K562 (cell line): Measurements from ENCODE around the gene PTPN9. TPM values are rescaled to one million over a fixed set of nuclear protein-coding genes. Genes with fewer than 3 reads are reported as not detected.

Source experiments
- CREM ChIP-seq: IDR thresholded peaks from 2 replicates; pipeline ENCODE4 v1.6.1; 2014; ENCODE audit warnings: antibody characterized with exemption, low read depth
- CUX1 ChIP-seq: fragments of 200-800 bp; sonication (Bioruptor generic); IDR thresholded peaks from 2 replicates; pipeline ENCODE4 v1.6.1; 2016; ENCODE audit warnings: missing genetic modification characterization, missing compliant biosample characterization
- EGR1 ChIP-seq: fragments of 450-650 bp; conservative IDR thresholded peaks from 2 replicates; pipeline ENCODE4 v1.6.1; 2017; ENCODE audit warnings: mild to moderate bottlenecking
- ETV6 ChIP-seq, 3 experiments: fragments of 150-350 bp in 1 of 3; sonication (generic) in 1 of 3; formaldehyde crosslinking in 1 of 3; IDR thresholded peaks; 2 replicates each; pipeline versions ENCODE4 v1.6.1 to v1.8.0; 2014 to 2022; ENCODE audit warnings: borderline replicate concordance in 2 of 3, low read depth in 2 of 3, antibody characterized with exemption in 1 of 3, low read length in 1 of 3, mild to moderate bottlenecking in 1 of 3, missing genetic modification reagents in 1 of 3
- FOXK1 ChIP-seq: sonication (generic); formaldehyde crosslinking; IDR thresholded peaks from 2 replicates; pipeline ENCODE4 v1.8.0; 2022; ENCODE audit warnings: missing genetic modification reagents, mild to moderate bottlenecking, borderline replicate concordance
- HMGN3 ChIP-seq: IDR thresholded peaks from 2 replicates; pipeline ENCODE4 v1.6.1; 2011; ENCODE audit warnings: borderline replicate concordance, low read depth, mild to moderate bottlenecking, mixed read lengths, low read length; ENCODE audit not compliant: insufficient read length; ENCODE audit errors: extremely low read depth
- NONO ChIP-seq, 2 experiments: fragments of 200-400 bp in 1 of 2; fragments of 450-650 bp in 1 of 2; formaldehyde crosslinking in 1 of 2; IDR thresholded peaks; 2 replicates each; pipeline ENCODE4 v1.6.1; 2017; ENCODE audit warnings: low read depth in 2 of 2, mild to moderate bottlenecking in 2 of 2, moderate library complexity in 2 of 2, low read length in 1 of 2
- POLR2AphosphoS2 ChIP-seq: IDR thresholded peaks from 2 replicates; pipeline ENCODE4 v1.6.1; 2012; ENCODE audit warnings: low read length, improper control_type of control experiment
- RAD51 ChIP-seq: fragments of 450-650 bp; IDR thresholded peaks from 2 replicates; pipeline ENCODE4 v1.7.1; 2016; ENCODE audit warnings: low read depth, mild to moderate bottlenecking, borderline replicate concordance
- SMARCC2 ChIP-seq: fragments of 450-650 bp; IDR thresholded peaks from 2 replicates; pipeline ENCODE4 v1.6.1; 2017; ENCODE audit warnings: antibody characterized with exemption, moderate library complexity, mild to moderate bottlenecking, low read depth
- TEAD4 ChIP-seq, 2 experiments: sonication (generic) in 1 of 2; formaldehyde crosslinking in 1 of 2; IDR thresholded peaks; 2 replicates each; pipeline versions ENCODE4 v1.6.1 to v1.8.0; 2012 to 2022; ENCODE audit warnings: borderline replicate concordance in 1 of 2, inconsistent platforms in 1 of 2, low read length in 1 of 2, mild to moderate bottlenecking in 1 of 2, missing genetic modification reagents in 1 of 2
- ZC3H11A ChIP-seq: IDR thresholded peaks from 2 replicates; pipeline ENCODE4 v1.6.1; 2012; ENCODE audit warnings: low read depth, low read length, improper control_type of control experiment
- polyA plus RNA-seq, 8 experiments: library from polyadenylated mRNA; depleted of rRNA in 4 of 8; stranded (reverse) in 5 of 8; unstranded in 3 of 8; fragments of >200 nt; fragmentation: Nextera tagmentation in 2 of 8; fragmentation: Illumina TruSeq in 1 of 8; extraction: Ambion mirVana in 2 of 8; extraction: Trizol in 1 of 8; gene quantifications; 2 replicates each; pipeline versions ENCODE4 v1.2.1 to v1.2.3, GENCODE V29; 2011 to 2014; ENCODE audit warnings: inconsistent platforms in 1 of 8, missing spikeins in 1 of 8
- total RNA-seq, 7 experiments: library from RNA; depleted of rRNA in 6 of 7; stranded (reverse); fragments of >200 nt in 6 of 7; fragmentation: Illumina TruSeq in 2 of 7; extraction: Trizol in 2 of 7; gene quantifications; 2 replicates each; pipeline versions ENCODE4 v1.2.1 to v1.2.3, GENCODE V29; 2011 to 2021; ENCODE audit warnings: low replicate concordance in 1 of 7
- TF ChIP-seq, protein P1 (sequence below): fragments of 250-450 bp; sonication (Bioruptor Pico); IDR thresholded peaks from 2 replicates; pipeline ENCODE4 v1.4.0; 2020; ENCODE audit warnings: borderline replicate concordance
- TF ChIP-seq, protein P2 (sequence below): sonication (generic); formaldehyde crosslinking; IDR thresholded peaks from 2 replicates; pipeline ENCODE4 v1.8.0; 2022; ENCODE audit warnings: mild to moderate bottlenecking, missing genetic modification reagents

The PTPN9 gene
- total and polyA plus RNA-seq, 9 of the 15 experiments (the other 6 are each of a cell fraction or from before 2014, with no cell fraction given): 5.0 to 24.0 (median 14.2) TPM

DNA sequence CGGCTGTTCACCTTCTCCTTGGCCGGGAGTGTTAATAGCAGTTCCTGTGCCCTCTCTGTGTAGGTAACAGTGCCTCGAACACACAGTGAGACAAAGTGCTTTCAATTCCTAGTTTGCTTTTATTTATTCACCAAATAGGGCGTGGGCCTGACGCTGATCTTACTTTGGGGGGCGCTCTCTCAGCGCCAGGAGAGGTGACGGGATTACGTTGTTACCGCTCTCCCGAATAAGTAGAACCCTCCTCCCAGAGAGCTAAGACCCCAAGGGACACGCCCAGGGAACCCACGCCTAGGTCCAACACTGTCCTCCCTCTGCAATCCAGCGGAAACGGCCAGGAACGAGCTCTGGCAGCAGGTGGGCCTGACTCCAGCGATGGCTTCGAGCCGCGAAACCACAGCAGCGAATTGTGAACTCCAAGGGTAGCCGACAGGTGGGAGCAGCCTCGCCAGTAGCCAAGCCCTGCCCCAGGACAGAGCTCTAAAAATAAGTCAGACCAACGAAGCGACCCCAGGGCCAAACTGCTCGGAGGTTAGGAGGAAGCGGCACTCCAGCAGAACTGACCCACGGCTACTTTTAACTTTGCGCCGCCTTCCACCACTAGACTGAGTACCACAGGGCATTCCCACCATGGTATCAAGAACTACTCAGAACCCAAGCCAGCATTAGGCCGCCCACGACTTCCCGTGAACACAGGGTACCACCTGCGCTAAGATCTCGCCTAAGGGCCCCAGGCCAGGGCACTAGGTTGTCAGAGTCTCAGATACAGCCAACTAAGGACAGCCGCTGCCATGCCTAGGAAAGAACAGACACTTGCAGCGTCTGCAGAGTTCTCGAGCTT, 126.0 kb downstream of the PTPN9 start (continued):
- TF ChIP-seq ETV6 (IDR thresholded peaks at IDR 0.05; ENCODE audit: borderline replicate concordance in 1 of 2, low read depth in 2 of 2, low read length in 1 of 2) (no peak), ETV6 (CRISPR knock-in tag; IDR thresholded peaks at IDR 0.05; ENCODE audit: borderline replicate concordance) (no peak), TEAD4 (IDR thresholded peaks at IDR 0.05; ENCODE audit: low read length) (no peak), TEAD4 (CRISPR knock-in tag; IDR thresholded peaks at IDR 0.05; ENCODE audit: borderline replicate concordance) (0 out of 2 replicates have a peak, but pooled peaks have one; percentile 33), CREM (peak; percentile 5; the same call in 1 of the 2 replicates), EGR1 (peak; percentile 25), CUX1 (CRISPR knock-in tag) (no peak), SMARCC2 (peak; percentile 38; the same call in 1 of the 2 replicates), POLR2AphosphoS2 (0 out of 2 replicates have a peak, but pooled peaks have one; percentile 27), FOXK1 (peak; percentile 35; the same call in 1 of the 2 replicates), NONO (IDR thresholded peaks at IDR 0.05; ENCODE audit: low read depth in 2 of 2, low read length in 1 of 2) (0 out of 4 replicates have a peak, but pooled peaks of 1 of the 2 experiments have one; percentile 3), HMGN3 (peak; percentile 8), RAD51 (no peak), ZC3H11A (no peak)
- TF ChIP-seq, protein P1, sequence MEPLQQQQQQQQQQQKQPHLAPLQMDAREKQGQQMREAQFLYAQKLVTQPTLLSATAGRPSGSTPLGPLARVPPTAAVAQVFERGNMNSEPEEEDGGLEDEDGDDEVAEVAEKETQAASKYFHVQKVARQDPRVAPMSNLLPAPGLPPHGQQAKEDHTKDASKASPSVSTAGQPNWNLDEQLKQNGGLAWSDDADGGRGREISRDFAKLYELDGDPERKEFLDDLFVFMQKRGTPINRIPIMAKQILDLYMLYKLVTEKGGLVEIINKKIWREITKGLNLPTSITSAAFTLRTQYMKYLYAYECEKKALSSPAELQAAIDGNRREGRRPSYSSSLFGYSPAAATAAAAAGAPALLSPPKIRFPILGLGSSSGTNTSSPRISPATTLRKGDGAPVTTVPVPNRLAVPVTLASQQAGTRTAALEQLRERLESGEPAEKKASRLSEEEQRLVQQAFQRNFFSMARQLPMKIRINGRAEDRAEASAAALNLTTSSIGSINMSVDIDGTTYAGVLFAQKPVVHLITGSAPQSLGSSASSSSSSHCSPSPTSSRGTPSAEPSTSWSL: 0 out of 2 replicates have a peak, but pooled peaks have one; percentile 6
- TF ChIP-seq, protein P2, sequence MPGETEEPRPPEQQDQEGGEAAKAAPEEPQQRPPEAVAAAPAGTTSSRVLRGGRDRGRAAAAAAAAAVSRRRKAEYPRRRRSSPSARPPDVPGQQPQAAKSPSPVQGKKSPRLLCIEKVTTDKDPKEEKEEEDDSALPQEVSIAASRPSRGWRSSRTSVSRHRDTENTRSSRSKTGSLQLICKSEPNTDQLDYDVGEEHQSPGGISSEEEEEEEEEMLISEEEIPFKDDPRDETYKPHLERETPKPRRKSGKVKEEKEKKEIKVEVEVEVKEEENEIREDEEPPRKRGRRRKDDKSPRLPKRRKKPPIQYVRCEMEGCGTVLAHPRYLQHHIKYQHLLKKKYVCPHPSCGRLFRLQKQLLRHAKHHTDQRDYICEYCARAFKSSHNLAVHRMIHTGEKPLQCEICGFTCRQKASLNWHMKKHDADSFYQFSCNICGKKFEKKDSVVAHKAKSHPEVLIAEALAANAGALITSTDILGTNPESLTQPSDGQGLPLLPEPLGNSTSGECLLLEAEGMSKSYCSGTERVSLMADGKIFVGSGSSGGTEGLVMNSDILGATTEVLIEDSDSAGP (CRISPR knock-in tag): peak; percentile 49; the same call in 1 of the 2 replicates
